Activated naive CD4-positive, alpha-beta T cell treated with anti-CD3 and anti-CD28 coated beads for 36 hours (primary cell): Measurements from ENCODE around the gene MESD. TPM values are rescaled to one million over a fixed set of nuclear protein-coding genes. Genes with fewer than 3 reads are reported as not detected.

ENCODE experiments used
- CTCF ChIA-PET: fragments of 350-600 bp; sonication (Branson Sonifier 250); formaldehyde crosslinking; loops from one replicate; lab custom pipeline; 2021; ENCODE audit warnings: antibody characterized with exemption; lab: Charles Lee
- DNase-seq: peaks from one replicate; pipeline ENCODE4 v3.0.0-alpha.2; 2020
- H3K27ac Mint-ChIP-seq: one replicate; pipeline ENCODE4 v1.8.0; 2021; ENCODE audit warnings: mild to moderate bottlenecking, mixed read lengths
- H3K27me3 Mint-ChIP-seq: one replicate; pipeline ENCODE4 v1.8.0; 2021; ENCODE audit warnings: low read depth, mixed read lengths
- H3K36me3 Mint-ChIP-seq: one replicate; pipeline ENCODE4 v1.8.0; 2021; ENCODE audit warnings: low read depth, mixed read lengths
- H3K4me1 Mint-ChIP-seq: one replicate; pipeline ENCODE4 v1.8.0; 2021; ENCODE audit warnings: low read depth, mixed read lengths
- H3K4me3 Mint-ChIP-seq: one replicate; pipeline ENCODE4 v1.8.0; 2021; ENCODE audit warnings: mild to moderate bottlenecking, moderate library complexity, mixed read lengths
- H3K9me3 Mint-ChIP-seq: one replicate; pipeline ENCODE4 v1.8.0; 2021; ENCODE audit warnings: mixed read lengths
- intact Hi-C: fragments of 100-400 bp; cut with micrococcal nuclease; formaldehyde crosslinking; loops from one replicate; pipeline ENCODE4 v1.15.1; 2023
- total RNA-seq, 2 experiments: library from RNA; stranded (reverse); gene quantifications; one replicate each; pipeline ENCODE4 v1.2.3, GENCODE V29; 2021

Gene MESD
- total RNA-seq, 2 experiments from 2014 or later, result 12.5 to 15.1 TPM

- Mint-ChIP-seq H3K9me3 (no peaks in the 10 kb centered on the region), H3K36me3 (peaks cover 1% of the 10 kb centered on the region), H3K4me1 (no peaks in the 10 kb centered on the region), H3K27ac (no peak overlapping the region), H3K4me3 (no peak overlapping the region), H3K27me3 (no peaks in the 10 kb centered on the region)
- DNase-seq, result no peak
- intact Hi-C loops, result no loop called here
- CTCF ChIA-PET, result no interaction called here
Measured at GRCh38 chr15:80929689-80930088, 59.9 kb downstream of the MESD start.

GRCh38 chr15:80929225-80929624 is 60.4 kb downstream of the MESD start:
- no peak for DNase-seq
- H3K27me3 Mint-ChIP-seq, result no peaks in the 10 kb centered on the region

GRCh38 chr15:80926126-80926525 is 63.5 kb downstream of the MESD start:
- Mint-ChIP-seq H3K4me1 (peaks cover under 1% of the 10 kb centered on the region), H3K9me3 (no peaks in the 10 kb centered on the region), H3K27me3 (no peaks in the 10 kb centered on the region), H3K36me3 (peaks cover 5% of the 10 kb centered on the region), H3K4me3 (no peak overlapping the region), H3K27ac (no peak overlapping the region)
- intact Hi-C loops, result no loop called here
- CTCF ChIA-PET, result no interaction called here
- no peak for DNase-seq

More at GRCh38 chr15:80929225-80929624, 60.4 kb downstream of the MESD start:
- intact Hi-C loops, result no loop called here
- no peak overlapping the region for H3K4me3 Mint-ChIP-seq
- CTCF ChIA-PET, result no interaction called here
- no peak overlapping the region for H3K27ac Mint-ChIP-seq
- H3K9me3 Mint-ChIP-seq, result no peaks in the 10 kb centered on the region
- peaks cover 1% of the 10 kb centered on the region for H3K36me3 Mint-ChIP-seq
- H3K4me1 Mint-ChIP-seq, result no peaks in the 10 kb centered on the region

- CTCF ChIA-PET, result no interaction called here
- Mint-ChIP-seq H3K4me3 (no peak overlapping the region), H3K27me3 (no peaks in the 10 kb centered on the region), H3K27ac (no peak overlapping the region), H3K4me1 (peaks cover 6% of the 10 kb centered on the region), H3K36me3 (peaks cover 5% of the 10 kb centered on the region), H3K9me3 (no peaks in the 10 kb centered on the region)
- no peak for DNase-seq
- intact Hi-C loops, result no loop called here
Measured at GRCh38 chr15:80925597-80926059, 64.0 kb downstream of the MESD start.

GRCh38 chr15:80924278-80924677 is 65.3 kb downstream of the MESD start:
- H3K27ac Mint-ChIP-seq, result no peak overlapping the region
- DNase-seq, result no peak
- H3K4me1 Mint-ChIP-seq, result peaks cover 12% of the 10 kb centered on the region
- intact Hi-C loops, result no loop called here
- no peaks in the 10 kb centered on the region for H3K9me3 Mint-ChIP-seq
- H3K27me3 Mint-ChIP-seq, result no peaks in the 10 kb centered on the region
- peaks cover 4% of the 10 kb centered on the region for H3K36me3 Mint-ChIP-seq
- CTCF ChIA-PET, result no interaction called here
- no peak overlapping the region for H3K4me3 Mint-ChIP-seq

- CTCF ChIA-PET, result no interaction called here
- intact Hi-C loops, result no loop called here
- no peaks in the 10 kb centered on the region for H3K9me3 Mint-ChIP-seq
- H3K4me3 Mint-ChIP-seq, result no peak overlapping the region
- no peaks in the 10 kb centered on the region for H3K27me3 Mint-ChIP-seq
- H3K36me3 Mint-ChIP-seq, result peaks cover 4% of the 10 kb centered on the region
- DNase-seq, result no peak
- H3K4me1 Mint-ChIP-seq, result peaks cover 12% of the 10 kb centered on the region
- no peak overlapping the region for H3K27ac Mint-ChIP-seq
Measured at GRCh38 chr15:80923668-80924067, 66.0 kb downstream of the MESD start.

- Mint-ChIP-seq H3K9me3 (no peaks in the 10 kb centered on the region), H3K4me3 (no peak overlapping the region), H3K36me3 (peaks cover 4% of the 10 kb centered on the region), H3K27ac (no peak overlapping the region), H3K27me3 (no peaks in the 10 kb centered on the region), H3K4me1 (peaks cover 12% of the 10 kb centered on the region)
- DNase-seq, result no peak
- intact Hi-C loops, result no loop called here
- CTCF ChIA-PET, result interaction anchor here (1.1 kb wide), 1 partner anchor 344 kb away, joined by 3 read pairs; no protein-coding TSS in a partner anchor
Measured at GRCh38 chr15:80921736-80922410, 67.7 kb downstream of the MESD start.

- intact Hi-C loops, result no loop called here
- H3K27ac Mint-ChIP-seq, result no peak overlapping the region
- H3K27me3 Mint-ChIP-seq, result no peaks in the 10 kb centered on the region
- H3K4me3 Mint-ChIP-seq, result no peak overlapping the region
- peaks cover 4% of the 10 kb centered on the region for H3K36me3 Mint-ChIP-seq
- H3K4me1 Mint-ChIP-seq, result peaks cover 12% of the 10 kb centered on the region
- CTCF ChIA-PET, result no interaction called here
- H3K9me3 Mint-ChIP-seq, result no peaks in the 10 kb centered on the region
- peak; percentile 39 for DNase-seq
Measured at GRCh38 chr15:80920271-80920699, 69.3 kb downstream of the MESD start.

GRCh38 chr15:80918196-80918783 is 71.3 kb downstream of the MESD start:
- no peak overlapping the region for H3K4me3 Mint-ChIP-seq
- H3K9me3 Mint-ChIP-seq, result no peaks in the 10 kb centered on the region
- H3K4me1 Mint-ChIP-seq, result peaks cover 12% of the 10 kb centered on the region
- no peak overlapping the region for H3K27ac Mint-ChIP-seq
- H3K36me3 Mint-ChIP-seq, result peaks cover 4% of the 10 kb centered on the region
- H3K27me3 Mint-ChIP-seq, result no peaks in the 10 kb centered on the region
- CTCF ChIA-PET, result interaction anchor here (0.7 kb wide), 1 partner anchor 1999 kb away, joined by 3 read pairs; no protein-coding TSS in a partner anchor
- DNase-seq, result no peak
- intact Hi-C loops, result no loop called here

GRCh38 chr15:80916056-80916455 is 73.6 kb downstream of the MESD start:
- H3K27me3 Mint-ChIP-seq, result no peaks in the 10 kb centered on the region
- peaks cover 2% of the 10 kb centered on the region for H3K36me3 Mint-ChIP-seq
- CTCF ChIA-PET, result interaction anchor here (0.6 kb wide), 2 partner anchors 78 to 724 kb away, joined by 3 to 4 read pairs; no protein-coding TSS in a partner anchor
- no peak overlapping the region for H3K27ac Mint-ChIP-seq
- intact Hi-C loops, result no loop called here
- peaks cover 10% of the 10 kb centered on the region for H3K4me1 Mint-ChIP-seq
- H3K4me3 Mint-ChIP-seq, result no peak overlapping the region
- no peaks in the 10 kb centered on the region for H3K9me3 Mint-ChIP-seq
- no peak for DNase-seq

- CTCF ChIA-PET, result interaction anchor here (0.6 kb wide), 1 partner anchor 723 kb away, joined by 3 read pairs; no protein-coding TSS in a partner anchor
- intact Hi-C loops, result no loop called here
Measured at GRCh38 chr15:80915472-80915871, 74.1 kb downstream of the MESD start.

GRCh38 chr15:80913541-80913940 is 76.1 kb downstream of the MESD start:
- DNase-seq, result no peak
- CTCF ChIA-PET, result no interaction called here
- H3K36me3 Mint-ChIP-seq, result peaks cover 19% of the 10 kb centered on the region
- no peak overlapping the region for H3K4me3 Mint-ChIP-seq
- H3K27ac Mint-ChIP-seq, result no peak overlapping the region
- no peaks in the 10 kb centered on the region for H3K4me1 Mint-ChIP-seq
- no peaks in the 10 kb centered on the region for H3K27me3 Mint-ChIP-seq
- intact Hi-C loops, result no loop called here
- no peaks in the 10 kb centered on the region for H3K9me3 Mint-ChIP-seq

More at GRCh38 chr15:80915472-80915871, 74.1 kb downstream of the MESD start:
- no peak overlapping the region for H3K27ac Mint-ChIP-seq
- H3K36me3 Mint-ChIP-seq, result peaks cover 8% of the 10 kb centered on the region
- no peak for DNase-seq
- no peaks in the 10 kb centered on the region for H3K9me3 Mint-ChIP-seq
- H3K4me1 Mint-ChIP-seq, result peaks cover 4% of the 10 kb centered on the region
- no peaks in the 10 kb centered on the region for H3K27me3 Mint-ChIP-seq
- H3K4me3 Mint-ChIP-seq, result no peak overlapping the region
